GM12878 (cell line): Measurements from ENCODE around the gene COL24A1. TPM values are rescaled to one million over a fixed set of nuclear protein-coding genes. Genes with fewer than 3 reads are reported as not detected.
A peak's percentile ranks its signal among the peaks of the same experiment; 100 is the strongest.

Experiments
- ATAC-seq: fragments of 200-7000 bp; cut with Tn5 transposase; 3 replicates; pipeline ENCODE4 v1.9.1; 2020; ENCODE audit warnings: mild to moderate bottlenecking, moderate library complexity
- BruUV-seq: library from RNA; stranded (reverse); fragments of 400-500 nt; replicated peaks from 2 replicates; lab custom pipeline; 2021; lab: Mats Ljungman, UMichigan
- CTCF ChIA-PET: fragments of 300-600 bp; sonication (Branson Sonifier 250); formaldehyde crosslinking; extraction: SDS; loops from one replicate; lab custom pipeline; 2021; ENCODE audit warnings: inconsistent platforms; lab: Yijun Ruan, JAX
- POLR2A ChIA-PET: fragments of 350-600 bp; formaldehyde crosslinking; extraction: SDS; loops from one replicate; lab custom pipeline; 2021; ENCODE audit warnings: inconsistent platforms; lab: Charles Lee
- RAD21 ChIA-PET: fragments of 300-600 bp; sonication (Branson Sonifier 250); formaldehyde crosslinking; loops from one replicate; lab custom pipeline; 2023; ENCODE audit warnings: antibody characterized with exemption; ENCODE audit not compliant: unreplicated experiment; lab: Charles Lee
- SMC1A ChIA-PET: fragments of 300-600 bp; sonication (Branson Sonifier 250); formaldehyde crosslinking; loops from one replicate; lab custom pipeline; 2023; ENCODE audit not compliant: unreplicated experiment, uncharacterized antibody; lab: Charles Lee
- DNase-seq: peaks from one replicate; pipeline ENCODE4 v3.0.0-alpha.2; 2011; ENCODE audit warnings: low read depth, low spot score
- FAIRE-seq: peaks from 3 replicates; lab custom pipeline; 2011; peaks lifted over from hg19 to GRCh38; lab: Jason Lieb, UNC
- H2AFZ ChIP-seq: 2 replicates; pipeline ENCODE4 v1.6.0; 2011; ENCODE audit warnings: low read depth, low read length, control low read depth; ENCODE audit not compliant: control insufficient read depth
- H3K27ac ChIP-seq: 2 replicates; pipeline ENCODE4 v1.5.1; 2011; ENCODE audit warnings: control low read depth; ENCODE audit not compliant: control insufficient read depth, insufficient read depth
- H3K27me3 ChIP-seq, 2 experiments: replicated peaks in 1 of 2; 2 replicates each; pipeline versions ENCODE4 v1.6.0 to v1.6.1; 2011; ENCODE audit warnings: low read length in 1 of 2; ENCODE audit not compliant: control insufficient read depth in 2 of 2, insufficient read depth in 2 of 2
- H3K36me3 ChIP-seq, 2 experiments: 2 replicates each; pipeline ENCODE4 v1.5.1; 2011; ENCODE audit warnings: low read length in 1 of 2; ENCODE audit not compliant: control insufficient read depth in 2 of 2, insufficient read depth in 2 of 2
- H3K4me1 ChIP-seq: 2 replicates; pipeline ENCODE4 v1.6.1; 2011; ENCODE audit warnings: mild to moderate bottlenecking, low read length, moderate library complexity, mixed read lengths; ENCODE audit not compliant: control insufficient read depth, insufficient read depth
- H3K4me2 ChIP-seq: 2 replicates; pipeline ENCODE4 v1.6.0; 2011; ENCODE audit warnings: control low read depth; ENCODE audit not compliant: control insufficient read depth, insufficient read depth
- H3K4me3 ChIP-seq: fragments of 200-600 bp; sonication (generic); 2 replicates; pipeline ENCODE4 v1.5.1; 2016
- H3K79me2 ChIP-seq: 2 replicates; pipeline ENCODE4 v1.6.0; 2011; ENCODE audit warnings: low read length; ENCODE audit not compliant: control insufficient read depth, insufficient read depth
- H3K9ac ChIP-seq: 2 replicates; pipeline ENCODE4 v1.8.0; 2011; ENCODE audit warnings: low read length, control low read depth, mixed read lengths; ENCODE audit not compliant: control insufficient read depth, insufficient read depth
- H3K9me3 ChIP-seq: replicated peaks from 3 replicates; pipeline ENCODE4 v1.5.1; 2011; ENCODE audit warnings: mild to moderate bottlenecking, low read length; ENCODE audit not compliant: control insufficient read depth, insufficient read depth
- H4K20me1 ChIP-seq: 2 replicates; pipeline ENCODE4 v1.6.0; 2011; ENCODE audit not compliant: control insufficient read depth, insufficient read depth
- ESRRA ChIP-seq: IDR thresholded peaks from 2 replicates; pipeline ENCODE4 v1.6.1; 2012; ENCODE audit warnings: mild to moderate bottlenecking, low read length, improper control_type of control experiment
- HDGF ChIP-seq: fragments of 450-650 bp; IDR thresholded peaks from 2 replicates; pipeline ENCODE4 v1.6.1; 2016; ENCODE audit warnings: antibody characterized with exemption
- KDM1A ChIP-seq: fragments of 200-600 bp; sonication (generic); IDR thresholded peaks from 2 replicates; pipeline ENCODE4 v1.6.1; 2016; ENCODE audit warnings: borderline replicate concordance
- MTA2 ChIP-seq: fragments of 450-650 bp; IDR thresholded peaks from 2 replicates; pipeline ENCODE4 v1.6.1; 2016; ENCODE audit warnings: low read depth, mild to moderate bottlenecking, moderate library complexity
- NFYB ChIP-seq: IDR thresholded peaks from 2 replicates; pipeline ENCODE4 v1.6.1; 2011; ENCODE audit warnings: low read depth, mild to moderate bottlenecking, low read length, improper control_type of control experiment, moderate library complexity; ENCODE audit not compliant: insufficient read depth
- POLR2A ChIP-seq: IDR thresholded peaks from 2 replicates; pipeline ENCODE4 v1.6.1; 2011; ENCODE audit warnings: low read depth, mild to moderate bottlenecking, low read length
- RBBP5 ChIP-seq: fragments of 200-600 bp; sonication (generic); conservative IDR thresholded peaks from 2 replicates; pipeline ENCODE4 v1.6.1; 2016
- SPI1 ChIP-seq: IDR thresholded peaks from 2 replicates; pipeline ENCODE4 v1.6.1; 2011; ENCODE audit warnings: low read depth, mild to moderate bottlenecking, low read length, moderate library complexity, borderline replicate concordance; ENCODE audit not compliant: insufficient read depth
- STAT3 ChIP-seq: IDR thresholded peaks from 2 replicates; pipeline ENCODE4 v1.6.1; 2011; ENCODE audit warnings: low read depth, low read length, improper control_type of control experiment
- TAF1 ChIP-seq: IDR thresholded peaks from 2 replicates; pipeline ENCODE4 v1.6.1; 2011; ENCODE audit warnings: mild to moderate bottlenecking, low read depth, low read length, borderline replicate concordance
- ZNF207 ChIP-seq: fragments of 450-650 bp; IDR thresholded peaks from 2 replicates; pipeline ENCODE4 v1.6.1; 2014; ENCODE audit warnings: antibody characterized with exemption, mild to moderate bottlenecking, borderline replicate concordance
- ZNF274 ChIP-seq: IDR thresholded peaks from one replicate; pipeline ENCODE4 v1.8.0; 2011; ENCODE audit not compliant: insufficient read length, insufficient read depth
- ZZZ3 ChIP-seq: IDR thresholded peaks from 2 replicates; pipeline ENCODE4 v1.6.1; 2011; ENCODE audit warnings: low read depth; ENCODE audit not compliant: control insufficient read depth, insufficient read length
- WGBS: methylation state at CpG from one replicate; pipeline ENCODE4 v1.1.6; 2016; ENCODE audit warnings: low lambda C conversion rate; ENCODE audit not compliant: insufficient replicate concordance, insufficient coverage; ENCODE audit errors: missing lambda C conversion rate; 5-methylcytosine and 5-hydroxymethylcytosine counted together
- in situ Hi-C: fragments of 300-500 bp; cut with MboI; formaldehyde crosslinking; loops from 9 replicates; pipeline ENCODE4 v1.14.3; 2018; ENCODE audit warnings: mixed read lengths
- intact Hi-C: fragments of 100-400 bp; cut with micrococcal nuclease; formaldehyde crosslinking; loops from one replicate; pipeline ENCODE4 v1.14.2; 2022; ENCODE audit not compliant: unreplicated experiment
- polyA plus RNA-seq, 11 experiments: library from polyadenylated mRNA; depleted of rRNA in 4 of 11; unstranded in 6 of 11; stranded (reverse) in 5 of 11; fragments of >200 nt; fragmentation: Nextera tagmentation in 4 of 11; fragmentation: Illumina TruSeq in 1 of 11; extraction: Ambion mirVana in 4 of 11; extraction: Trizol in 1 of 11; gene quantifications; 1 replicate in 1 of 11; 2 replicates in 10 of 11; pipeline versions ENCODE4 v1.2.1 to v1.2.3, GENCODE V29; 2011 to 2016; ENCODE audit warnings: inconsistent platforms in 2 of 11, missing spikeins in 2 of 11, low read depth in 1 of 11
- total RNA-seq, 4 experiments: library from RNA; depleted of rRNA in 3 of 4; stranded (reverse); fragments of >200 nt in 3 of 4; fragmentation: Illumina TruSeq in 1 of 4; extraction: Trizol in 1 of 4; gene quantifications; 2 replicates each; pipeline versions ENCODE4 v1.2.1 to v1.2.3, GENCODE V29; 2013 to 2021
- TF ChIP-seq, protein P1 (sequence below): IDR thresholded peaks from 2 replicates; pipeline ENCODE4 v1.6.1; 2012; ENCODE audit warnings: low read depth, low read length, improper control_type of control experiment
- TF ChIP-seq, protein P2 (sequence below): fragments of 450-650 bp; formaldehyde crosslinking; IDR thresholded peaks from 2 replicates; pipeline ENCODE4 v1.5.0; 2022; ENCODE audit warnings: mild to moderate bottlenecking, missing genetic modification characterization
- TF ChIP-seq, protein P3 (sequence below): IDR thresholded peaks from 2 replicates; pipeline ENCODE4 v1.6.1; 2011; ENCODE audit warnings: borderline replicate concordance, low read depth, mild to moderate bottlenecking, moderate library complexity, low read length; ENCODE audit not compliant: insufficient read depth, poor library complexity, severe bottlenecking

The COL24A1 gene
- total and polyA plus RNA-seq, 10 of the 15 experiments (the other 5 are each of a cell fraction or from before 2014, with no cell fraction given): 0.19 to 4.1 (median 2.0) TPM

DNA sequence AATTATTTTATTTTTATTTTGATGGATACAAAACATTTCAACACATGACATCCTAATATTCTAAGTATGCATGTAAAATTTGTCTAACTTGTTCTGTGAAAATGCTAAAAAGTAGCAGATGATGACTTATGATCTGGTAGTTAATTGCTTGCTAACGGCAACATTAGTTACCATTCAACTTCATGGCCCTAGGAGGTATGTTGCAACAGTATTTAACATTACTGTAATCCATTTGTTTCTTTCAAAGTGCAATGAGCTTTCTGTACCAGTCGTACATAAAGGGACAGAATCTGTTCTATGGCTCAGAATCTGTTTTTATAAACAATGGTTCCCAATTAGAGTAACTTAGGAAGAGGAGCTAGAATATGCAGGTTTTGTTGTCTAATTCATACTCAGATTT lies 356.8 kb downstream of the COL24A1 start:
- Histone ChIP-seq H3K4me1 (no peaks in the 10 kb centered on the region), H3K4me3 (no peak overlapping the region), H3K27me3 (no peaks in the 10 kb centered on the region), H3K9ac (no peak overlapping the region), H3K79me2 (no peaks in the 10 kb centered on the region), H3K4me2 (no peak overlapping the region), H3K9me3 (no peaks in the 10 kb centered on the region), H3K36me3 (peaks cover 0 to 3% of the 10 kb centered on the region in 2 experiments; a peak in 1 of 4 replicates), H2AFZ (no peak overlapping the region), H4K20me1 (no peaks in the 10 kb centered on the region), H3K27ac (no peak overlapping the region)
- in situ Hi-C loops: no loop called here
- intact Hi-C loops: no loop called here
- ATAC-seq: no peak
- CTCF ChIA-PET: no interaction called here
- DNase-seq: no peak
- POLR2A ChIA-PET: no interaction called here
- no TSS peak for BruUV-seq
- RAD21 ChIA-PET: no interaction called here
- SMC1A ChIA-PET: no interaction called here
- 4% methylated on average over 2 of the region's 2 CpGs for WGBS
- no peak for TF ChIP-seq ZNF274
- TF ChIP-seq SPI1: no peak
- TF ChIP-seq, protein P1, sequence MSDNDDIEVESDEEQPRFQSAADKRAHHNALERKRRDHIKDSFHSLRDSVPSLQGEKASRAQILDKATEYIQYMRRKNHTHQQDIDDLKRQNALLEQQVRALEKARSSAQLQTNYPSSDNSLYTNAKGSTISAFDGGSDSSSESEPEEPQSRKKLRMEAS: no peak
- no peak for TF ChIP-seq MTA2
- no peak for TF ChIP-seq POLR2A
- TF ChIP-seq ZZZ3: no peak
- TF ChIP-seq HDGF: no peak
- TF ChIP-seq ESRRA: no peak
- no peak for FAIRE-seq

DNA sequence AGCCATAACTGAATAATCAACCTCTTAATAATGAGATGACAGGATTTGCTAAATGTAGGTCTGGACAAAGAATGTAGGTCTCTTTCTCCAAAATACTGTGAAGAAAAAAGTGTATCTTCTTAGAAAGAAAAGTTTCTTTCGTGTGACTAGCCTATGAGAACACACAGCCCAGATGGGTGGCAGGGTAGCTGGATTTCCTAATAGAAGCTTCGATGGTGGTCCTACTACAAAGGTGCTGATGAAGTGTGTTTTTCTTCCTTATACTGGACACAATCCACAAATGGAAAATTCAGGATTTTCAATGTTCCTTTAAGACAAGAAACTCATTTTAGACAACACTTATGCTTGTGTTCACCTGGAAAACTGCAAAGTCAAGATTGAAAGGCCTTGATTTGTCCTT lies 358.2 kb downstream of the COL24A1 start:
- Histone ChIP-seq H3K9ac (no peak overlapping the region), H3K27ac (no peak overlapping the region), H3K4me2 (no peak overlapping the region), H3K36me3 (peaks cover 0 to 3% of the 10 kb centered on the region in 2 experiments; a peak in 1 of 4 replicates), H2AFZ (no peak overlapping the region), H3K27me3 (no peaks in the 10 kb centered on the region), H3K4me3 (no peak overlapping the region), H4K20me1 (no peaks in the 10 kb centered on the region), H3K4me1 (no peaks in the 10 kb centered on the region), H3K79me2 (no peaks in the 10 kb centered on the region), H3K9me3 (no peaks in the 10 kb centered on the region)
- no TSS peak for BruUV-seq
- FAIRE-seq (peak; percentile 7), DNase-seq (no peak), ATAC-seq (no peak)
- in situ Hi-C loops (no loop called here), intact Hi-C loops (no loop called here)
- RAD21 ChIA-PET: no interaction called here
- 30% methylated on average over 2 of the region's 2 CpGs for WGBS
- CTCF ChIA-PET: no interaction called here
- POLR2A ChIA-PET: no interaction called here
- SMC1A ChIA-PET: no interaction called here
- TF ChIP-seq ZNF207 (no peak), TAF1 (no peak), STAT3 (no peak), NFYB (no peak), KDM1A (no peak), RBBP5 (no peak)
- TF ChIP-seq, protein P2, sequence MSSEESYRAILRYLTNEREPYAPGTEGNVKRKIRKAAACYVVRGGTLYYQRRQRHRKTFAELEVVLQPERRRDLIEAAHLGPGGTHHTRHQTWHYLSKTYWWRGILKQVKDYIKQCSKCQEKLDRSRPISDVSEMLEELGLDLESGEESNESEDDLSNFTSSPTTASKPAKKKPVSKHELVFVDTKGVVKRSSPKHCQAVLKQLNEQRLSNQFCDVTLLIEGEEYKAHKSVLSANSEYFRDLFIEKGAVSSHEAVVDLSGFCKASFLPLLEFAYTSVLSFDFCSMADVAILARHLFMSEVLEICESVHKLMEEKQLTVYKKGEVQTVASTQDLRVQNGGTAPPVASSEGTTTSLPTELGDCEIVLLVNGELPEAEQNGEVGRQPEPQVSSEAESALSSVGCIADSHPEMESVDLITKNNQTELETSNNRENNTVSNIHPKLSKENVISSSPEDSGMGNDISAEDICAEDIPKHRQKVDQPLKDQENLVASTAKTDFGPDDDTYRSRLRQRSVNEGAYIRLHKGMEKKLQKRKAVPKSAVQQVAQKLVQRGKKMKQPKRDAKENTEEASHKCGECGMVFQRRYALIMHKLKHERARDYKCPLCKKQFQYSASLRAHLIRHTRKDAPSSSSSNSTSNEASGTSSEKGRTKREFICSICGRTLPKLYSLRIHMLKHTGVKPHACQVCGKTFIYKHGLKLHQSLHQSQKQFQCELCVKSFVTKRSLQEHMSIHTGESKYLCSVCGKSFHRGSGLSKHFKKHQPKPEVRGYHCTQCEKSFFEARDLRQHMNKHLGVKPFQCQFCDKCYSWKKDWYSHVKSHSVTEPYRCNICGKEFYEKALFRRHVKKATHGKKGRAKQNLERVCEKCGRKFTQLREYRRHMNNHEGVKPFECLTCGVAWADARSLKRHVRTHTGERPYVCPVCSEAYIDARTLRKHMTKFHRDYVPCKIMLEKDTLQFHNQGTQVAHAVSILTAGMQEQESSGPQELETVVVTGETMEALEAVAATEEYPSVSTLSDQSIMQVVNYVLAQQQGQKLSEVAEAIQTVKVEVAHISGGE (CRISPR knock-in tag): no peak
- TF ChIP-seq, protein P3, sequence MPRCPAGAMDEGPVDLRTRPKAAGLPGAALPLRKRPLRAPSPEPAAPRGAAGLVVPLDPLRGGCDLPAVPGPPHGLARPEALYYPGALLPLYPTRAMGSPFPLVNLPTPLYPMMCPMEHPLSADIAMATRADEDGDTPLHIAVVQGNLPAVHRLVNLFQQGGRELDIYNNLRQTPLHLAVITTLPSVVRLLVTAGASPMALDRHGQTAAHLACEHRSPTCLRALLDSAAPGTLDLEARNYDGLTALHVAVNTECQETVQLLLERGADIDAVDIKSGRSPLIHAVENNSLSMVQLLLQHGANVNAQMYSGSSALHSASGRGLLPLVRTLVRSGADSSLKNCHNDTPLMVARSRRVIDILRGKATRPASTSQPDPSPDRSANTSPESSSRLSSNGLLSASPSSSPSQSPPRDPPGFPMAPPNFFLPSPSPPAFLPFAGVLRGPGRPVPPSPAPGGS: no peak
